Fibroblast of skin of abdomen (primary cell): ENCODE data around the gene SLC7A9. TPM values are rescaled to one million over a fixed set of nuclear protein-coding genes. Genes with fewer than 3 reads are reported as not detected.
"Not testable (repeated sequence)": the region's sequence is repeated elsewhere in the genome, so short reads cannot be mapped to it uniquely, and the experiment has no call there.

Experiments
- DNase-seq: peaks from one replicate; pipeline ENCODE4 v3.0.0-alpha.2; 2013
- polyA plus RNA-seq, 2 experiments: library from polyadenylated mRNA; unstranded; fragments of 120-200 nt; gene quantifications; one replicate each; pipeline ENCODE4 v1.2.1, GENCODE V29; 2013; ENCODE audit not compliant: insufficient read length in 2 of 2

Gene SLC7A9
- polyA plus RNA-seq (2013, experiment 1 of 2; ENCODE audit: insufficient read length), result 0.24 TPM
- 0.17 TPM for polyA plus RNA-seq (2013, experiment 2 of 2; ENCODE audit: insufficient read length)

GRCh38 chr19:32869369-32869965, at the start of gene SLC7A9:
TSS of gene SLC7A9 (minus strand) at chr19:32869767. CDS start at chr19:32868534, 1,233 bp downstream.
- DNase-seq, result no peak

GRCh38 chr19:32919365-32919764, 49.8 kb upstream of the SLC7A9 start:
- DNase-seq, result no peak

GRCh38 chr19:32917616-32917996, 48.0 kb upstream of the SLC7A9 start:
- DNase-seq, result no peak

- no peak for DNase-seq
Observed at GRCh38 chr19:32916969-32917615, 47.5 kb upstream of the SLC7A9 start.

- no peak for DNase-seq
Observed at GRCh38 chr19:32914879-32915660, 45.5 kb upstream of the SLC7A9 start.

- no peak for DNase-seq
Observed at GRCh38 chr19:32911467-32911866, 41.9 kb upstream of the SLC7A9 start.

GRCh38 chr19:32910874-32911273, 41.3 kb upstream of the SLC7A9 start:
- no peak for DNase-seq

- no peak for DNase-seq
Observed at GRCh38 chr19:32910094-32910493, 40.5 kb upstream of the SLC7A9 start.

- DNase-seq, result no peak
Observed at GRCh38 chr19:32909257-32909656, 39.7 kb upstream of the SLC7A9 start.

GRCh38 chr19:32908641-32909190, 39.1 kb upstream of the SLC7A9 start:
- no peak for DNase-seq

GRCh38 chr19:32902448-32902847, 32.9 kb upstream of the SLC7A9 start:
- DNase-seq, result no peak

- no peak for DNase-seq
Observed at GRCh38 chr19:32901504-32902161, 32.1 kb upstream of the SLC7A9 start.

- peak; percentile 8 for DNase-seq
Observed at GRCh38 chr19:32896516-32897214, 27.1 kb upstream of the SLC7A9 start.

GRCh38 chr19:32895384-32895783, 25.8 kb upstream of the SLC7A9 start:
- DNase-seq, result no peak

- no peak for DNase-seq
Observed at GRCh38 chr19:32891609-32892008, 22.0 kb upstream of the SLC7A9 start.

GRCh38 chr19:32890841-32891240, 21.3 kb upstream of the SLC7A9 start:
- no peak for DNase-seq

- no peak for DNase-seq
Observed at GRCh38 chr19:32890326-32890725, 20.8 kb upstream of the SLC7A9 start.

- no peak for DNase-seq
Observed at GRCh38 chr19:32889137-32889934, 19.8 kb upstream of the SLC7A9 start.

GRCh38 chr19:32887572-32888215, 18.1 kb upstream of the SLC7A9 start:
- DNase-seq, result no peak

- DNase-seq, result no peak
Observed at GRCh38 chr19:32886241-32886640, 16.7 kb upstream of the SLC7A9 start.

- DNase-seq, result not testable (repeated sequence)
Observed at GRCh38 chr19:32885255-32885654, 15.7 kb upstream of the SLC7A9 start.
